ENCODE measurements around the gene IL13.
A peak's percentile ranks its signal among the peaks of the same experiment; 100 is the strongest.
"Not testable (repeated sequence)": the region's sequence is repeated elsewhere in the genome, so short reads cannot be mapped to it uniquely, and the experiment has no call there.

Gene IL13

DNA sequence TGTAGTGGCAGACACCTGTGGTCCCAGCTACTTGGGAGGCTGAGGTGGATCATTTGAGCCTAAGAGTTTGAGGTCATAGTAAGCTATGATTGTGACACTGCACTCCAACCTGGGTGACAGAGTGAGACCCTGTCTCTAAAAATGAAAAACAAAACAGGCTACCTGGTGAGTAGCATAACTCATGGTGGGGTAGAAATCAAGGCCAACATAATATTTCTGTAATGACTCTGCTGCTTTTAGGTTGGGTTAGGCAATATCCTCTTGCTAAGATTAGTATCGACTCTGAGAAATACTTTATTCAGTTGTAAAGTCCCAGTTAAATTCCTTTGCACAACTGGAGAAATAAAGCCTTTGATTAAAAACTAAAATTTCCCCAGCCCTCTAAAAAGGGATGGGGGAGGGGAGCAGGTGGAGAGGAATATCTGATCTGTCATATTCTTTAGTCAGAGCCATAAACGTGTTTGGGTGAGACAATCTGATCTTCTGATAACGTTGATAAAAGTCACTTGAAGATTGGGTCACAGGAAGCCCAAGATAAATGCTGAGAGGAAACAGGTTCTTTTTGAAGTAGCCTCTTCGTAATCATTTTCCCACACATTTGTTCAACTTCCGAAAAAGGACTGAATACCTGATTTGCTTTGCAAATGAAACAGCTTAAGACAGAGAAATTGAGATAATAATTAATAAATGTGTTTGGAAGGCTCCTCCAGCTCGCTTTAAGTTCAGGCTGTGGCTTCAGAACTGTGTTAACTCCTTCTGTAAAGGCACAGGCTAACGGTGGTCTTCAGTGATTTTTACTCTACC, 30.8 kb downstream of the IL13 start:
- DNase-seq (ENCODE audit: low spot score) = no peak

DNA sequence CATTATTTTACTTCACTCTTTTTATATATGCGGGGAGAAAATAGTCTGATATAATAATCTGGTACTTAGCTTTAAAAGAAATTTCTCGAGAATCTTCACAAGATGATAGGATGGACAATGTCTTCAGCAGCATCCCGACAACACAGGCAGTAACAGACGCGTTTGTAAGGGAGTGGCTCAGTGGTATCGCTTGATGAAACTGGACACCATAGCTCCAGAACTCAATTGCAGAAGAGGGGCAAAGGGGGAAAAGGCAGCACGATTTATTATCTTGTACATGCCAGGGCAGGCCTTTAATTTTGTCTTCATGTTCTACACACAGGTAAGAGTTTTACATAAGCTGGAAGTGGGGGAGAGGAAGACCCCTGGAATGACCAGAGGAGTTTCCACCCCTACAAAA, 31.5 kb downstream of the IL13 start:
- DNase-seq (ENCODE audit: low spot score) = no peak

DNA sequence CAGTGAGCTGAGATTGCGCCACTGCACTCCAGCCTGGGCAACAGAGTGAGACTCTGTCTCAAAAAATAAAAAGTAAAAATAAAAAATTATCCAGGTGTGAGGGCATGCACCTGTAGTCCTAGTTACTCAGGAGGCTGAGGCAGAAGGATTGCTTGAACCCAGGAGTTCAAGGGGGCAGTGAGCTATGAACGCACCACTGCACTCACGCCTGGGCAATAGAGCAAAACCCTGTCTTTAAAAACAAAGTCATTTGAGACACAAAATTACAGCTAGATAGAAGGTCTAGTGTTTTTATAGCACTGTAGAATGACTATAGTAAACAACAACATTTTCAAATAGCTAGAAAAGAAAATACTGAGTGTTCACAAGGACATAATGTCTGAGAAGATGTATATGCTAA, 32.2 kb downstream of the IL13 start:
- DNase-seq (ENCODE audit: low spot score) = no peak

DNA sequence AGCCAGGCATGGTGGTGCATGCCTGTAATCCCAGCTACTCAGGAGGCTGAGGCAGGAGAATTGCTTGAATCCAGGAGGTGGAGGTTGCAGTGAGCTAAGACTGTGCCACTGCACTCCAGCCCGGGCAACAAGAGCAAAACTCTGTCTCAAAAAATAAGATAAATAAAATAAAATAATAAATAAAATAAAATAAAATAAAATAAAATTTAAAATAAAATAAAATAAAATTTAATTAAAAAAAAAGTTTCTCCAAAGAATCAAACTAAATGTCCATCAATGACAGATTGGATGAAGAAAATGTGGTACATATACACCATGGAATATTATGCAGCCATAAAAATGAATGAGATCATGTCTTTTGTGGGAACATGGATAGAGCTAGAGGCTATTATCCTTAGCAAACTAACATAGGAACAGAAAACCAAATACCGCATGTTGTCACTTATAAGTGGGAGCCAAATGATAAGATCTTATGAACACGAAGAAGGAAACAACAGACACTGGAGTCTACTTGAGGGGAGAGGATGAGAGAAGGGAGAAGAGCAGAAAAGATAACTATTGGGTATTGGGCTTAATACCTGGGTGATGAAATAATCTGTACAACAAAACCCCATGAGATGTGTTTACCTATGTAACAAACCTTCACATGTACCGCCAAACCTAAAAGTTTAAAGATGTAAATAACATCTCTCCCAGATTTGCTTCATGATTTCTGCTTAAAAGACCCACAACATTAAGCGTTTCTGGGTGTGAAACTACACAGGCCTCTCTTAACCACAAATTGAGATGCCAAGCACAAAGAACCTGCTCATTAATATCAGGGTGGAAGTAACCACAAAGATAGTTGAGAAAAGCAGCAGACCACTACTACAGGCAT, 34.0 kb downstream of the IL13 start:
- DNase-seq (ENCODE audit: low spot score) = not testable (repeated sequence)

DNA sequence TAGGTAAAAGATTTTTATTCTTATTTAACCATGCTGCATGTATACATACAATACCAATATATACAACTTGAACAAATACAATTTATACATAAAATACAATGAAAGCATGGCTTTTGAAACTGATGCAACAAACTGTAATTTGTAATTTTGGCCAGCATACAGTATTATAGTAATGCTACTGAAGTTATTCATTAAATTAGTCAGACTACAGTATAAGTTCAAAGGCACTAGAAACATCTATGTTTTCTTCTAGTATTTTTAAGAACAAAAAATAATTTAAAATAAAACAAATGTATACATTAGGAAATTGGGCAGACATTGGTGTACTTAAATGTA, 34.6 kb downstream of the IL13 start:
- DNase-seq (ENCODE audit: low spot score) = no peak

DNA sequence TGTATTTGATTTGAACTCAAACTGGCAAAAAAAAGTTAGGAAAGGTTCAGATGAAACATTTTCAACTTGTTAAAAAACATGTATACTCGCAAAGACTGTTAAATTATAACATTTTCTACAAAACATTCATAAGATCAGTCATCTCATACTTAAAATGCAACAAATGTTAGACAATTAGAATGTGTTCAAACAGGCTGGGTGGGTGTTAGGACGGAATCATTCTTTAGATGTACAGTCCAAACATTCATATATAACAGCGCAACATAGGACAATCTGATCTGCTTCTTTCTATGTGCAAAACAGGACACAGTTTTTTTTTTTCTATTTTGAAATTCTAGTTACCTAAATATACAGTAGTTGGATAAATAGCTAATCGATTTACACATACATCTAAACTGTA, 38.0 kb downstream of the IL13 start:
- no peak for DNase-seq (ENCODE audit: low spot score)

DNA sequence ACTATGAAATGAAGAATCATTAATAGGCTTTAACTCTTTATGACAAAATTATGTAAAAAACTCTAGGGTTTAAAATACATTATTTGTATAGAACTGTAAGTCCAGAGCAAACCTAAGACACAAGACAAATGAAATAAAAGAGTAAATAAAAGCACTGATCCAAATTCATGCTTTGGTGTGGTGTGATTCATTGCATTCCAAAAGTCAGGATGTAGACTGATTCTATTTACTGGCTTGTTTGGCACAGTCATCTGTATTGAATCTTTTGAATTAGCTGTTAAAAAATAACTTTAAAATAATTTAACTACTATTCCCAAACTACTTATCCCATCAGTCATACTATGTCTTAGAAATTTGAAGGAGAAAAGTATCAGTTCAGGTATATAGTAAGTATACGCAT, 46.9 kb downstream of the IL13 start:
- peak; percentile 77 for DNase-seq (ENCODE audit: low spot score)

DNA sequence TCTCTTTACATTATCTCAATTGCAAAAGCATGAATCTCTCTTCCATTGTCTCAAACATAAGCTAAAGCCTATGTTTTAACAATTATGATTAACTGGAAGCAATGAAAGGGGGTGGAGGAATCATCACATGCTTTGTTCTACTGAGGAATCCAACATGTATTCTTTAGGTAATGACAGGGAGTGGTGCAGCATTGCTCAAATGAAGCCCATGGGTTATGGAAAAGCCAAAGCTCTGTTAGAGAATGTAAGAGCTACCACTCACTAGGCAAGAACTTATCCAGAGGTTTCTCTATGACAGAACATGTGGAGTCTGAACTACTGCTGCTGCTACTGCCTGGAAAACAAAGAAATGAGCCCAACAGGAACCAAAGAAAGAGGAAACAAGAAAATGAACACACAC, 50.7 kb downstream of the IL13 start:
- DNase-seq (ENCODE audit: low spot score) = no peak
